Fibroblast of skin of right biceps (primary cell): ENCODE data around the gene PDLIM4.

Experiments used
- DNase-seq: peaks from one replicate; pipeline ENCODE4 v3.0.0-alpha.2; 2013

The PDLIM4 gene

GRCh38 chr5:132257131-132258101 lies at the start of gene PDLIM4:
PDLIM4 (plus strand) TSS chr5:132257696; CDS start chr5:132257735, 39 bp downstream.
- peak; percentile 65 for DNase-seq

GRCh38 chr5:132207778-132208177 lies 49.7 kb upstream of the PDLIM4 start:
- DNase-seq = no peak

- peak; percentile 64 for DNase-seq
Measured at GRCh38 chr5:132209131-132209530, 48.4 kb upstream of the PDLIM4 start.

- no peak for DNase-seq
Measured at GRCh38 chr5:132209901-132210545, 47.5 kb upstream of the PDLIM4 start.

GRCh38 chr5:132210944-132211343 lies 46.6 kb upstream of the PDLIM4 start:
- DNase-seq = no peak

- DNase-seq = peak; percentile 28
Measured at GRCh38 chr5:132211787-132212186, 45.7 kb upstream of the PDLIM4 start.

- DNase-seq = no peak
Measured at GRCh38 chr5:132213666-132214065, 43.8 kb upstream of the PDLIM4 start.

GRCh38 chr5:132214491-132214890 lies 43.0 kb upstream of the PDLIM4 start:
- DNase-seq = no peak

GRCh38 chr5:132215329-132215728 lies 42.2 kb upstream of the PDLIM4 start:
- peak; percentile 97 for DNase-seq

GRCh38 chr5:132218321-132218720 lies 39.2 kb upstream of the PDLIM4 start:
- DNase-seq = no peak

GRCh38 chr5:132219289-132219970 lies 38.1 kb upstream of the PDLIM4 start:
- DNase-seq = no peak

- DNase-seq = no peak
Measured at GRCh38 chr5:132219981-132220380, 37.5 kb upstream of the PDLIM4 start.

- DNase-seq = no peak
Measured at GRCh38 chr5:132220491-132220890, 37.0 kb upstream of the PDLIM4 start.

- peak; percentile 23 for DNase-seq
Measured at GRCh38 chr5:132221781-132222648, 35.5 kb upstream of the PDLIM4 start.

- DNase-seq = no peak
Measured at GRCh38 chr5:132222649-132223038, 34.9 kb upstream of the PDLIM4 start.

GRCh38 chr5:132223861-132224260 lies 33.6 kb upstream of the PDLIM4 start:
- no peak for DNase-seq

GRCh38 chr5:132224716-132225115 lies 32.8 kb upstream of the PDLIM4 start:
- no peak for DNase-seq

GRCh38 chr5:132225165-132226032 lies 32.1 kb upstream of the PDLIM4 start:
- peak; percentile 90 for DNase-seq

GRCh38 chr5:132226516-132227234 lies 30.8 kb upstream of the PDLIM4 start:
- DNase-seq = peak; percentile 33

- no peak for DNase-seq
Measured at GRCh38 chr5:132227235-132227484, 30.3 kb upstream of the PDLIM4 start.
